ENCODE data around the gene ATP6V1G1.

- TF ChIP-seq CTCF (IDR thresholded peaks at IDR 0.05): no peak
- no peak for TF ChIP-seq POLR2A (IDR thresholded peaks at IDR 0.05; ENCODE audit: low read depth)
- TF ChIP-seq POLR2AphosphoS5 (IDR thresholded peaks at IDR 0.05): no peak
Measured at GRCh38 chr9:114606597-114607207, 19.1 kb downstream of the ATP6V1G1 start.
